DMS153 (cell line): Measurements from ENCODE around the gene ABCD2.
"Not testable (repeated sequence)": the region's sequence is repeated elsewhere in the genome, so short reads cannot be mapped to it uniquely, and the experiment has no call there.

Experiments
- DNase-seq: peaks from one replicate; lab custom pipeline; 2025; lab: John Stamatoyannopoulos, UW

Gene ABCD2

DNA sequence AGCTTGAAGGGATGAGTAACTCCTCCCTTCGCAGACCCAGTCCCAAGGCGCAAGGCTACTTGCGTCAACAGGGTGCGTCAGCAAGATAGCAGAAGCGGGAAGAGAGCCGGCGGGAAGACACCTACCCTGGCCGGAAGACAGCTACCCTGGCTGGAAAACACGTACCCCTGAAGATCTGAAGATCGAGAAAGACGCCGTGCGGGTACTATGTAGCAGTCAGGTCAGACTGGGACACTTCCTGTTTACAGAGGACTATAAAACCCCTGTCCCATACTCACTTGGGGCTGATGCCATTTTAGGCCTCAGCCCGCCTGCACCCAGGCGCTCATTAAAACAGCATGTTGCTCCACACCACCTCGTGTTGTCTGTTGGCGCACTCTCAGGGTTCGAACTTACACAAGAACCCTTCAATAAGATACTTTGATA lies 80.9 kb downstream of the ABCD2 start:
- DNase-seq = no peak

DNA sequence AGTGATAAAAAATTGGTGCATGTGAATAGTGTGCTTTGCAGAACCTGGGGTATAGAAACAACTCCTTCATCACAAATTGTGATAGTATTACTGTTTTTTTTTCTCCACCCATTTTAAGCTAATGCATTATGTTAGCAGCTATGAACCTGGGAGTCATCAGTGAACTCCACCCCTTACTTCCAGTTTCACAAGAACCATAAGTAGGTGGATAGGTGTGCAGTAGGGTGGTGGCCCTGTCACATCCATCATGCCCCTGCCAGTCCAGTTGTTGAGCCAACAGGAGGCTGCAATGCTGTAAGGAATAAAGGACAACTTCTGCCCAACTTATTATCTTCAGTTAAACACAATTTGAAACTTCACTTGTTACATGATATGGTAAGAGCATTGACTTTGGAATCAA lies 85.7 kb downstream of the ABCD2 start:
- DNase-seq = no peak

DNA sequence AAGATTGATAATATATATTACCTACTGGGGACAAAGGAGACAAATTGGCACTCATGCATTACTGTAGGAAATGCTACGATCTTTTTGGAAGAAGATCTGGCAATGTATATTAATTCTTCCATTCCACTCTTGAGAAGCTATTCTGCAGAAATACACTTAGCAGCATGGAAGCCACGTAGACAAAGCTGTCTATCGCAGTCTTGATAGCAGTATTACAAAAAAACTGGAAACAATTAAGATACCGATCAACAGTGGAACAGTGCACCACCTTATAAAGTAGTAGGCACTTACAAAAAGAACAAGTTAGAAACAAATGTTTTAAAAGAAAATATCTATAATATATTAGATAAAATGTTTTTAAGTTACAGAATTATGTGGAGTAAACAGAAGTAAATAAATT lies 87.2 kb downstream of the ABCD2 start:
- DNase-seq = no peak

DNA sequence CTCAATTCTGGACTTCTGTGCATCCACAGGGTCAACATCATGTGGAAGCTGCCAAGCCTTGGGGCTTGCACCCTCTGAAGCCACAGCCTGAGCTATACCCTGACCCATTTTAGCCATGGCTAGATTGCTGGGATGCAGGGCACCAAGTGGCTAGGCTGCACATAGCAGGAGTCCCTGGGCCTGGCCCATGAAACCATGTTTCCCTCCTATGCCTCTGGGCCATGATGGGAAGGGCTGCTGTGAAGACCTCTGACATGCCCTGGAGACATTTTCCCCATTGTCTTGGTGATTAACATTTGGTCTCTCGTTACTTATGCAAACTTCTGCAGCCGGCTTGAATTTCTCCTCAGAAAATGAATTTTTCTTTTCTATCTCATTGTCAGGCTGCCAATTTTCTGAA lies 92.6 kb downstream of the ABCD2 start:
- no peak for DNase-seq

DNA sequence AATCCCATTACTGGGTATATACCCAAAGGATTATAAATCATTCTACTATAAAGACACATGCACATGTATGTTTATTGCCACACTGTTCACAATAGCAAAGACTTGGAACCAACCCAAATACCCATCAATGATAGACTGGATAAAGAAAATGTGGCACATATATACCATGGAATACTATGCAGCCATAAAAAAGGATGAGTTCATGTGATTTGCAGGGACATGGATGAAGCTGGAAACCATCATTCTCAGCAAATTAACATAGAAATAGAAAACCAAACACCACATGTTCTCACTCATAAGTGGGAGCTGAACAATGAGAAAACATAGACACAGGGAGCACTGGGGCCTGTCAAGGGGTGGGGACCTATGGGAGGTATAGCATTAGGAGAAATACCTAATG lies 97.4 kb downstream of the ABCD2 start:
- not testable (repeated sequence) for DNase-seq

DNA sequence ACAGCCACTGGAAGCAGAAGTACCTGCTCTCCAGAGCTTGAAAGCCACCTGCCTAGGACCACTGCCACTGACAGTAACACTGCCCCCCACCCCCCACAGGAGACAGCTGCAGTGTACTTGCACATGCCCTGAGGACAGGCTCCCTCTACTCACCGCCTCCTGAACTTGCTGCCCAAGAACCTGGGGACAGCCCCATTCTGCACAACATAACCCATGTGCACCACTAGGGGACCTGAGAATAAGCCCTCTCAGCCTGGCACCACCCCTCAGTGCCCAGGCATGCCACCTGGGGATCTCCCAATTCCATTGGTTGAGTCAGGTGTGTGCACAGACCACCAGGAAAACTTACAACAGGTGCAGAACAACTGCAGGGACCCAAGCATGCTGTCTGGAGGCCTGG lies 109.6 kb downstream of the ABCD2 start:
- no peak for DNase-seq

DNA sequence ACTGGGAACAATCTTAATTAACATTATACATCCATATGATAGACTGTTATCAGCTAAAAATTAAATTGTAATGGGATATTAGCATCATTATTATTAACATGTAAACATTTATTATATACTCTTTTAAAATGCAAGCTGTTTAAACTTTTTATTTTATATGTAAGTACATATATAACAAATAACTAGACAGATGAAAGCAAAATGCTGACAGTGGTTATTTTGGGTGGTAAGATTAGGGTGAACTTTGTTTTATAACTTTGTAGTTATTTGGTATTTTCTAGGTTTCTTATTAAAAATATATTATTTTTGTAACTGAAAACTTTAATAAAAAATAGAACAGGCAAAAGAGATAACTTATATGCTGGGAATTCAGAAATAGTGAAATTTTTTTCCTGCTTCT lies 114.0 kb downstream of the ABCD2 start:
- no peak for DNase-seq

DNA sequence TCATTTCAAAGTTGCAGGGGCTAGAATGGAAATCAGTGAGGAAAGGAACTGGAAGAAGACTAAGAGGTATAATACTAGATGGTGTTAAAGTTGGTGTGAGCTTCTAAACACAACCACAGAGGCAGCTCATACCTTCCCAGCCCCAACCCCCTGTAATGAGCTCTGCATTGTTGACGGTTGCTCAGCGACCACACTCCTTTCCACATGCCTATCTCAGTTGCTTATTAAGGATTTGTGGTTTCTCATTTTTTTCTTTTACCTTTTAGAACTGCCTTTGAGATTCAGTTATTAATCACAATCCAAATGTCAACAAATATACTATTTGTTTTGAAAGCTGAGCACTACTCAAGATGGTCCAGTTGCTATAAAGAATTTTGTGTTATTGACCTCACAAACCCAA lies 114.6 kb downstream of the ABCD2 start:
- no peak for DNase-seq

DNA sequence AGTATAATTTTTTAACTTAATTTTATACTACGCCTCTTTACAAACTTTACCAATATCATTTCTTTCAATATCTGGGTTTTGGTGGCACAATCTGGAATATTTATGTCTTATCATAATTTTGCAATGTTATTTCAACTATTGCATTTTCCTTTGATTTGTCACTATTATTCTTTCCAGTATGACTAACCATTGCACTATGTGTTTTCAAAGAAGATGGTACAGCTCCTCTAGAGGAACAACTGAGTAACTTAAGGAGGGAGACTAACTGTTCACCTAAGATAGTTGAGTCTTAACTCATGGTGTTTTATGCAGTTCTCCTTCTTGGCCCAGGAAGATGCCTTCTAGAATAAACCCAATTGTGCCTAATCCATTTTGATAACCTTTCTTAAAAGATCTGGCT lies 116.2 kb downstream of the ABCD2 start:
- no peak for DNase-seq

DNA sequence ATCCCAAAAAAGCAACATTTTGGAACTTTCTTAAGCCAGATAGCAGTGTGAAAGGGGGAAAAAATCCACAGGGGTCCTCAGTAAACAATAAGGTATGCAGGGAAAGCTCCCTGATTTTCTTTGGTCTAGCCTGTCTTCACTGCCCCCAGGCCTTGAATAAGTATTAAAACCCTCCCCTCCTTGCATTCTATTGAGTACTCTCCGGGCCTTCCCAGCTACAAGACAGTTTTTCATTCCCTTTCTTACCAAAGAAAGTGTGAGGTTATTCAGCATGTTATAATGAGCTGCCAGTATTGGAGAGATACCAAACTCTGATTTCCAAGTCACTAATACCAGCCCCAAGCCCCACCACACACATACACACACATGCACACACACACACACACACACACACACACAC lies 116.9 kb downstream of the ABCD2 start:
- no peak for DNase-seq
